GM23338 (cell line): Measurements from ENCODE around the gene FAM53B.

Source experiments
- CTCF ChIP-seq, 2 experiments: fragments of 200-600 bp in 1 of 2; sonication (generic) in 1 of 2; conservative IDR thresholded peaks; 2 replicates each; pipeline versions ENCODE4 v1.5.1 to v1.6.1; 2016 to 2017; ENCODE audit warnings: antibody characterized with exemption in 2 of 2, low read depth in 2 of 2, mild to moderate bottlenecking in 2 of 2, moderate library complexity in 1 of 2
- EZH2 ChIP-seq: fragments of 200-600 bp; sonication (generic); IDR thresholded peaks from one replicate; pipeline ENCODE4 v1.8.0; 2017; ENCODE audit warnings: antibody characterized with exemption, mild to moderate bottlenecking, low read depth; ENCODE audit not compliant: unreplicated experiment
- EZH2phosphoT487 ChIP-seq: fragments of 200-600 bp; sonication (generic); IDR thresholded peaks from one replicate; pipeline ENCODE4 v1.8.1; 2018; ENCODE audit warnings: antibody characterized with exemption; ENCODE audit not compliant: unreplicated experiment
- POLR2AphosphoS5 ChIP-seq: IDR thresholded peaks from 2 replicates; pipeline ENCODE4 v1.6.1; 2016; ENCODE audit warnings: antibody characterized with exemption, low read depth

GRCh38 chr10:124724279-124725027, 19.7 kb downstream of the FAM53B start:
- TF ChIP-seq EZH2 = no peak
- no peak for TF ChIP-seq POLR2AphosphoS5
- no peak for TF ChIP-seq CTCF (conservative IDR thresholded peaks at IDR 0.05; ENCODE audit: low read depth in 2 of 2)
- no peak for TF ChIP-seq EZH2phosphoT487
